ENCODE data around the gene ZNF213.
A peak's percentile ranks its signal among the peaks of the same experiment; 100 is the strongest.

Gene ZNF213

GRCh38 chr16:3149630-3150345 lies 15.0 kb downstream of the ZNF213 start:
- DNase-seq (ENCODE audit: low read depth) = no peak
- peak overlapping the region; percentile 73 for H3K4me3 ChIP-seq (ENCODE audit: low read depth, low read length)
- TF ChIP-seq CTCF (IDR thresholded peaks at IDR 0.05; ENCODE audit: low read depth, low read length, missing control alignments) = peak; percentile 53

GRCh38 chr16:3150346-3151218 lies 15.8 kb downstream of the ZNF213 start:
- H3K4me3 ChIP-seq (ENCODE audit: low read depth, low read length) = peak overlapping the region; percentile 73
- DNase-seq (ENCODE audit: low read depth) = peak; percentile 91
- no peak for TF ChIP-seq CTCF (IDR thresholded peaks at IDR 0.05; ENCODE audit: low read depth, low read length, missing control alignments)

- no peak for TF ChIP-seq CTCF (IDR thresholded peaks at IDR 0.05; ENCODE audit: low read depth, low read length, missing control alignments)
- H3K4me3 ChIP-seq (ENCODE audit: low read depth, low read length) = peak overlapping the region; percentile 46
- DNase-seq (ENCODE audit: low read depth) = no peak
These were observed 17.1 kb downstream of the ZNF213 start for GRCh38 chr16:3152027-3152276.

GRCh38 chr16:3152277-3152990 lies 17.6 kb downstream of the ZNF213 start:
- DNase-seq (ENCODE audit: low read depth) = no peak
- H3K4me3 ChIP-seq (ENCODE audit: low read depth, low read length) = peak overlapping the region; percentile 46
- peak; percentile 45 for TF ChIP-seq CTCF (IDR thresholded peaks at IDR 0.05; ENCODE audit: low read depth, low read length, missing control alignments)

GRCh38 chr16:3152991-3153368 lies 18.2 kb downstream of the ZNF213 start:
- no peak for TF ChIP-seq CTCF (IDR thresholded peaks at IDR 0.05; ENCODE audit: low read depth, low read length, missing control alignments)
- no peak overlapping the region for H3K4me3 ChIP-seq (ENCODE audit: low read depth, low read length)

GRCh38 chr16:3155181-3155580 lies 20.4 kb downstream of the ZNF213 start:
- H3K4me3 ChIP-seq (ENCODE audit: low read depth, low read length) = no peak overlapping the region
- no peak for TF ChIP-seq CTCF (IDR thresholded peaks at IDR 0.05; ENCODE audit: low read depth, low read length, missing control alignments)
- no peak for DNase-seq (ENCODE audit: low read depth)

More at GRCh38 chr16:3152991-3153368, 18.2 kb downstream of the ZNF213 start:
- DNase-seq (ENCODE audit: low read depth) = no peak

Measured in GM12864 (cell line).